GM18907 (cell line): ENCODE data around the gene GSDMA.
"Not testable (repeated sequence)": the region's sequence is repeated elsewhere in the genome, so short reads cannot be mapped to it uniquely, and the experiment has no call there.

ENCODE experiments used
- ATAC-seq: cut with Tn5 transposase; IDR thresholded peaks from one replicate; pipeline ENCODE4 v1.9.1; 2021; ENCODE audit warnings: mild to moderate bottlenecking, moderate library complexity; ENCODE audit not compliant: unreplicated experiment

Gene GSDMA

GRCh38 chr17:39928858-39929645 is 33.8 kb upstream of the GSDMA start:
- no peak for ATAC-seq

DNA sequence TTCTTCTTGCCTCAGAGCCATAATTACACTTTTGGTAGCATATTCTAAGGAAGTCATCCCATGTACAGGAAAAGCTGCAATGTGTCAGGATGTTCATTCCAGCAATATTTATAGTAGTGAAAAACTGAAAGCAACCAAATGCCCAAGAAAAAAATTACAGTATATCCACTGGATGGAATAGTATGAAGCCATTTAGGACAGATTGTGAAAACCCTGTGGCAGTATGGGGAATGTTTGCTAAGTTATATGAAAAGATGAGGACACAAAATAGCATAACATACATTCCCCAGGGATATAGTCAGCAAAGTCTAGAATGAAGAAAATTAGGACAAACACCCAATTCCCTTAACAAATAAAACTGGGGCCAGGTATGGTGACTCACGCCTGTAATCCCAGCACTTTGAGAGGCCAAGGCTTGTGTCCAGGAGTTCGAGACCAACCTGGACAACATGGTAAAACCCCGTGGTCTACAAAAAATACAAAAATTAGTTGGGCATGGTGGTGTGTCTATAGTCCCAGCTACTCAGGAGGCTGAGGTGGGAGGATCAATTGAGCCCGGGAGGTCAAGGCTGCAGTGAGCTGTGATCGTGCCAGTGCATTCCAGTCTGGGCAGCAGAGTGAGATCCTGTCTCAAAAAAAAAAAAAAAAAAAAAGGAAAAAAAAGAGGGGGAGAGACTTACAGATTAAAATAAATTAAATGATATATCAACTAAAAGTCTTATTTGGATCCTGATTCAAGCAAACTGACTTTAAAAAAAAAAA is 33.0 kb upstream of the GSDMA start:
- ATAC-seq: no peak

- no peak for ATAC-seq
Observed at GRCh38 chr17:39933912-39934311, 28.9 kb upstream of the GSDMA start.

DNA sequence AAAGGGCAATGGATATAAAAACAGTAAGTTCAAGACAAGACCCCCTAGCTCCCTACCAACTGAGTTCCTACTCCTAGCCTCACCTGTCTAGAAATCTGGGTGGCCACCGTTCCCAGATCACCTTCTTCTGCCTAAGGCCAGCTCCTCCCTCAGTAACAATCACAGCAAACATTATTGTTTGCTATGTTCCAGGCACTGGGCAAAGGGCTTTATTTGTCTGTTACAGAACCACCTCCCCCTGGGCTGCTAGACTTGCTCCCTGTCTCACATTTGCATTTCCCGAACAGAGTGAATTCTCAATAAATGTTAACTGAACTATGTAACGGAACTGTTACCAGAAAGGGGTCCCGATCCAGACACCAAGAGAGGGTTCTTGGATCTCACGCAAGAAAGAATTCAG is 28.5 kb upstream of the GSDMA start:
- no peak for ATAC-seq

DNA sequence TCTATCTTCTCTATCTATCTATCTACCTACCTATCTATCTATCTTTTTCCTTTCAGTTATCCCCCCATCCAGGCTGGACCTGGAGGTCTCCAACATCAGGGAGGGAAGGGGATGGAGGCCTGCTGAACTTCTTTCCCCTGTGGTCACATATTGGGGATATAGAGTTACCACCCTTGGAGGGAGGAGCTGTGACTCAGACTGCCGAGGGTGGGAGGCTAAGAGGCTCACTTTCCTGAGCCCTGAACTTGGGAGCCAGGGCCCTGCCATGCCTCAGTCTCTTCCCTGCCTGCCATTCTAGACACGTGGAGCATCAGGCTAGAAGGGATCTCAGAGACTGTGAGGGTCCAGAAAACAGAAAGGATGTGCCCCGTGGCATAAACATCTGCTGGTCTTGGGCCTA is 26.9 kb upstream of the GSDMA start:
- no peak for ATAC-seq

DNA sequence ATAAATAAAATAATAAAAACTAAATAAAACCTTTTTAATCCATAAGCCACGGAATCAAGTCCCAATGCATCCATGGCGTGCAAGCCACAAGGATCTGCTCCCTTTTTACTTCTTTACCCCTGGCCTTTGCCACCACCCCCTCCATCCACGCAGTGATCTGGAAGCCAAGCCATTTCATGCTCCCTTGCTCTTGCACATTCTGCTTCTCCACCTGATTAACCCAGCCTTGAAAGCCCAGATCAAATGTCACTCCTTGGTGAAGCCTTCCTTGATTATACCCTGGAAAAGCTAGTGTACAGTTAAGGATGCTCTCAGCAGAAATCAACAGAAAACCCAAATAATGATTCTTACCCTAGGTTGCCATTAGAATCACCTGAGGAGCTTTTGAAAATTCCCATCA is 25.4 kb upstream of the GSDMA start:
- ATAC-seq: no peak

GRCh38 chr17:39938140-39938869 is 24.5 kb upstream of the GSDMA start:
- peak; percentile 41 for ATAC-seq

DNA sequence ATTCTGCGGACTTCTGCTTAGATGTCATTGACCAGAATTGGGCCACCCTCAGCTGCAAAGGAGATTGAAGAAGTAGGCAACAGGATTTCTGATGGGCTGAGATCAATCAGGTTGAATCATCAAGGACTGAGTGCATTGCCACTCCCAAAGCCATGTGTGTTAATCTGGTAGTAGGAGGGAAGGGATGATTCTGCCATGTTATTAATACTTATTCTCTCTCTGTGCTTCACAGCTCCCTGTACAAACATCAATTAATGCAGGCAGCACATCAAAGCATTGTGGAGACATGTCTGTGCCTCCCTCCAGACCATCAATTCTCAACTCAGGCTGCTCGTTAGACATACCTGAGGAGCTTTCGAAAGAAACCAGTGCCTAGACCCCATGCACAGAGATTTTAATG is 23.7 kb upstream of the GSDMA start:
- ATAC-seq: no peak

DNA sequence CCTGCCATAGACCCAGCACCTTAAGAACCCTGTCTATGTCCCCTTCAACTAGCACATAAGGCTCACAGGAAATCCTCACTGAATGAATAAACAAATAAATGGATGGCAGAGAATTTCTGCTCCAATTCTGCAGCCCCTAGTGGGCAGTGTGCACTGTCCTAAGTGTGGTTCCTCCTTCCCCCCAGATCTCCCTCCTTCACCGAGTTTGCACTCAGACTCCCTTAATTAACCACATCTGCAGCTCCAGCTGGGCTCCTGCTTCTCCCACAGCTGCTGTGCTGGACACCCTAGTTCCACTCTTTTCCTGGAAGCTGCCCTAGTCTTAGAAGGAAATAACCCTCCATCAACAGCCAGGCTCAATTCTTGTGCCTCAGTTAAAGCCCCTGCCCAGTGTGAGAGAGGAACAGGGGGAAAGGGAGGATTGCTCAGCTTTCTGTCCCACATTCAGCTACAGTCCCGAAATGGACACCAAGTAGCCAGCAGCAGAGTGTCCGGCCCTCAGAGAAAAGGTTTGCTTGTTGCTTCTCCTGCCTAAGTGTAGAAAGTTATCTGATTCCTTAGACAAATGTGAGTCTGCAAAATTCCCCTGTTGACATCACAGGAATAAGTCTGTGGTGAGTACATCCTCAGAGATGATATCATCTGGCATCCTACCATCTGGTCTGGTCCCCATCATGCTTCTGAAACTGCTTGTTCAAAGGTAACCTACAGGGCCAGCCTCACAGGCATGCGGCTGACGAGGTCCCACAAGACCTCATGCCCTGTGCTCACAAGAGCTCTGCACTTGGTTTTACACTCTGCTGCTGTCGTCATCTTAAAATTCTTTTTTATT is 23.0 kb upstream of the GSDMA start:
- ATAC-seq: peak; percentile 66

GRCh38 chr17:39943702-39944392 is 19.0 kb upstream of the GSDMA start:
- no peak for ATAC-seq

DNA sequence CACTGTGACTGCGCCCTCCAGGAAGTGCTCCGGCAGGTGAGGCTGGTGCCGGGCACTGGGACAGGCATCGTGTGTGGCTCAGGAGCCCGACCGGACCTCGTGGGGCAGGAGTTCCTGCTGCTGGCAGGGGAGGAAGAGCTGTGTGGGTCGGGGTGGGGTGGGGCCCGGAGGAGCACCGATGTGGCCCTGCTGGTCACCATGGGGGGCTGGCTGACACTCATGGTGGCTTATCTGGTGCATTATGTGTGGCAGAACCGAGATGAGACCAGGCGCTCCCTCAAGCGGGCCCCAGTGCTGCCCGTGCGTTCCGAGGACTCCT is 18.5 kb upstream of the GSDMA start:
- no peak for ATAC-seq

DNA sequence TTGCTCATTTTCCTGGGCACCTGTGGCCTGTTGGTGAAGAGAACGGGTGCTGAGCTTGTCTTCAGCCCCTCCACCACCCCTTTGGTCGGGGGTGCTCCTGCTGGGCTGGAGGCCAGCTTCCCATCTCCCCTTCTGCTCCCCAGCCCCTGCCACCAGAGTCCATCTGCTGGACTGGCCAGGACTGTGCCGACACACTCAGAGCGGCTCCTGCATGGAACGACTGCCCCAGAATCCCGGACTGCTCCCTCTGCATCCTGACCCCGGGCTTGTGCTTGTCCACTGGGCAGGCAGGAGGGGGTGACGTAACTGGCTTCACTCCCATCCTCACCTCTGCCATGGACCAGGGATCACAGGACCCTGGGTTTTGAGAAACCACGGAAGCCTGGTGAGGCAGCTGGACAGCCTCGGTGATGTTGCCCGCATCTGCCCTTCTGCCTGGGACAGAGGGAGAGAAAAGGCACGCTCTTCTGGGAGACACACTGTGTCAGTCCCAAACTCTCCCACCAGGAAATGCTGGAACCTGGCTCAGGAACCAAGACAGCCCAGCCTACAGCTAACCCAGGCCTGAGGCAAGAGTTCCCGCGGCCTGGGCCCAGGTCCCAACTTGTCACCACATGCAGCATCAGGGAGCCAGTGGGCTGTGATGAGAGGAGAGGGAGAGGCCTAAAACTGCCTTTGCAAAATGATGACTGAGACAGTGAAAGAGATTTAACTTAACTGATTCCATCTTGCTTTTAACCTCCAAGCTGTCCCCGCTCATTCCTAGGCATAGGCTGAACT is 16.1 kb upstream of the GSDMA start:
- ATAC-seq: no peak

GRCh38 chr17:39948489-39948828 is 14.3 kb upstream of the GSDMA start:
- not testable (repeated sequence) for ATAC-seq

GRCh38 chr17:39949028-39949427 is 13.8 kb upstream of the GSDMA start:
- ATAC-seq: no peak

DNA sequence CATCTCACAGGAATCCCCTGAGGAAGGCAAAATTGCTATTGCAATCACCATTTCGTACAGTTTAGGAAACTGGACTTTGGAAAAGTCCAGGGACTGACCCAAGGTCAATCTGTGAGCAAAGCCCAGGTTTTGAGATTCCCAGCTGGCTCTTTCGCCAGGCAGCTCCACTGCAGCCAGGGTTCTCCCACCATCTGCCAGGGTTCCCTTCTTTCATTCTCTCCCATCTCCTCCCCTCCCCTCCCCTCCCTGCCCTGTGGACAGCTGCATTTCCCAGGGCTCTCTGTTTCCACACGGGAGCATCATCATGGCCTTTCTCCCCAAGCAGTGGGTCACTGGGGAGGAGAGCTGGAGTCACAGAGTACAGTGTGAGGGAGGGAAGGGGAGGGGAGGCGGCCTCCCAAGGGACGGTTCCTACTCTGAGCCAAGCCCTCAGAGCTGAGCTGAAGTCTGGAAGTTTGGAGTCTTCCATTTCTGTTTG is 11.9 kb upstream of the GSDMA start:
- no peak for ATAC-seq

- peak; percentile 5 for ATAC-seq
Observed at GRCh38 chr17:39951924-39952679, 10.7 kb upstream of the GSDMA start.

DNA sequence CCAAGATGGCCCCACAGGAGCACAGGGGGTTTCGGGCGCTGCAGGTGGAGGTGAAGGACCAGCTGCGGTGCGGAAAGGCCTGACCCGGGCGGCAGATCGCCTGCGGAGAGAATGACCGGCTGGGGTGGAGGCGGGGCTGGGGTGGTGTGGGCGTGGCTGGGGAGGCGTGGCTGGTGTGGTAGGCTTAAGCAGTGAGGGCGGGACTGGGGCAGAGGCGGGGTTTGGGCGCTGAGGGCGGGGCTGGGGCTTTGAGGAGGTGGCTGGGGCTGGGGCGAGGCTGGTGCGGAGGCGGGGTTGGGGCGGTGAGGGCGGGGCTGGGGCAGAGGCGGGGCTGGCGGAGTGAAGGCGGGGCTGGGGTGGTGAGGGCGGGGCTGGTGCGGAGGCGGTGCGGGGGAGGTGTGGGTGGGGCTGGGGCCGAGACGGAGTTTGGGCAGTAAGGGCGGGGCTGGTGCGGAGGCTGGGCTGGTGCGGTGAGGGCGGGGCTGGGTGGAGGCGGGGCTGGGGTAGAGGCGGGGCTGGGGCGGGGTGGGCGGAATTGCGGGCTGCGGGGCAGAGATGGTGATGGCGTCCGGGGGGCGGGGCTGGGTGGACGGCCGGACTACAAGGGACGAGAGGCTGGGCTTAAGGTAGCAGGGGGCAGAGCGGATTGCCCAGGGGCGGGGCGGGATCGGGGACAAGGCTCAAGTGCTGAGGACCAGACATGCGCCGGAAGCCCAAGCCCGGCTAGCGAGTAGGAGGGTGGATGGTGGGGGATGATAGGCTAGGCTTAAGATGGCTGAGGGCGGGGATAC is 9.9 kb upstream of the GSDMA start:
- ATAC-seq: peak; percentile 67

- ATAC-seq: peak; percentile 5
Observed at GRCh38 chr17:39953471-39953888, 9.3 kb upstream of the GSDMA start.
